HG03139 (cell line): ENCODE results near the gene PRF1.
A peak's percentile ranks its signal among the peaks of the same experiment; 100 is the strongest.

ENCODE experiments used
- ATAC-seq: cut with Tn5 transposase; IDR thresholded peaks from one replicate; pipeline ENCODE4 v1.9.1; 2021; ENCODE audit not compliant: unreplicated experiment

The PRF1 gene

GRCh38 chr10:70578371-70578947, 24.1 kb downstream of the PRF1 start:
- peak; percentile 58 for ATAC-seq

- no peak for ATAC-seq
These were observed 25.6 kb downstream of the PRF1 start for GRCh38 chr10:70576803-70577517.

GRCh38 chr10:70575874-70576802, 26.4 kb downstream of the PRF1 start:
- peak; percentile 48 for ATAC-seq

GRCh38 chr10:70575486-70575873, 27.1 kb downstream of the PRF1 start:
- ATAC-seq: no peak

- ATAC-seq: no peak
These were observed 28.7 kb downstream of the PRF1 start for GRCh38 chr10:70573599-70574506.

- ATAC-seq: no peak
These were observed 30.7 kb downstream of the PRF1 start for GRCh38 chr10:70571636-70572439.

GRCh38 chr10:70571236-70571635, 31.3 kb downstream of the PRF1 start:
- no peak for ATAC-seq

- no peak for ATAC-seq
These were observed 33.6 kb downstream of the PRF1 start for GRCh38 chr10:70568781-70569495.

- no peak for ATAC-seq
These were observed 34.4 kb downstream of the PRF1 start for GRCh38 chr10:70568113-70568512.

GRCh38 chr10:70567603-70568002, 34.9 kb downstream of the PRF1 start:
- no peak for ATAC-seq

GRCh38 chr10:70566515-70567290, 35.8 kb downstream of the PRF1 start:
- ATAC-seq: no peak

- ATAC-seq: no peak
These were observed 36.7 kb downstream of the PRF1 start for GRCh38 chr10:70565556-70566514.

GRCh38 chr10:70564901-70565351, 37.6 kb downstream of the PRF1 start:
- no peak for ATAC-seq

GRCh38 chr10:70564113-70564725, 38.3 kb downstream of the PRF1 start:
- no peak for ATAC-seq

- ATAC-seq: no peak
These were observed 39.3 kb downstream of the PRF1 start for GRCh38 chr10:70563230-70563629.

- no peak for ATAC-seq
These were observed 40.3 kb downstream of the PRF1 start for GRCh38 chr10:70562036-70562755.
